Activated CD4-positive, alpha-beta T cell treated with anti-CD3 and anti-CD28 coated beads, Interleukin-2, amount 10 ng/mL, durations not matched to agents 7 days and 5 days (primary cell): Measurements from ENCODE around the gene CERCAM. TPM values are rescaled to one million over a fixed set of nuclear protein-coding genes. Genes with fewer than 3 reads are reported as not detected.
"Not testable (repeated sequence)": the region's sequence is repeated elsewhere in the genome, so short reads cannot be mapped to it uniquely, and the experiment has no call there.

Experiments used
- CTCF ChIA-PET: fragments of 350-600 bp; sonication (Branson Sonifier 250); formaldehyde crosslinking; loops from one replicate; lab custom pipeline; 2021; ENCODE audit warnings: antibody characterized with exemption; lab: Charles Lee
- POLR2A ChIA-PET: fragments of 350-600 bp; sonication (Branson Sonifier 250); formaldehyde crosslinking; loops from one replicate; lab custom pipeline; 2021; ENCODE audit warnings: antibody characterized with exemption; lab: Charles Lee
- DNase-seq: peaks from one replicate; pipeline ENCODE4 v3.0.0-alpha.2; 2020
- H3K27ac Mint-ChIP-seq: one replicate; pipeline ENCODE4 v1.8.0; 2021; ENCODE audit warnings: mild to moderate bottlenecking, moderate library complexity, mixed read lengths
- H3K27me3 Mint-ChIP-seq: one replicate; pipeline ENCODE4 v1.8.0; 2021; ENCODE audit warnings: mixed read lengths
- H3K36me3 Mint-ChIP-seq: one replicate; pipeline ENCODE4 v1.8.0; 2021; ENCODE audit warnings: low read depth, mixed read lengths
- H3K4me1 Mint-ChIP-seq: one replicate; pipeline ENCODE4 v1.8.0; 2021; ENCODE audit warnings: mixed read lengths
- H3K4me3 Mint-ChIP-seq: one replicate; pipeline ENCODE4 v1.8.0; 2021; ENCODE audit warnings: mild to moderate bottlenecking, moderate library complexity, mixed read lengths
- H3K9me3 Mint-ChIP-seq: one replicate; pipeline ENCODE4 v1.8.0; 2021; ENCODE audit warnings: mixed read lengths
- total RNA-seq, 2 experiments: library from RNA; stranded (reverse); gene quantifications; one replicate each; pipeline ENCODE4 v1.2.3, GENCODE V29; 2021

CERCAM gene
- total RNA-seq, 2 experiments from 2014 or later: 0.17 to 0.37 TPM

DNA sequence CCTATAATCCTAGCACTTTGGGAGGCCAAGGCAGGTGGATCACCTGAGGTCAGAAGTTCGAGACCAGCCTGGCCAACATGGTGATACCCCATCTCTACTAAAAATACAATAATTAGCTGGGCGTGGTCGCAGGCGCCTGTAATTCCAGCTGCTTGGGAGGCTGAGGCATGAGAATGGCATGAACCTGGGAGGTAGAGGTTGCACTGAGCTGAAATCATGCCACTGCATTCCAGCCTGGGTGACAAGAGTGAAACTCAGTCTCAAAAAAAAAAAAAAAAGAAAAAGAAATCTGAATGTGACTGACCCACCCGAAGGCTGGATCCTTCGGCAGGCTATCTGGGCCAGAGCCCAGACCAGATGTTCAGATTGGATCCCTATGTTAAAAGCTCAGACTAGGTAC lies 2.7 kb downstream of the CERCAM start:
- H3K4me3 Mint-ChIP-seq, POLR2A ChIA-PET: not testable (repeated sequence)

DNA sequence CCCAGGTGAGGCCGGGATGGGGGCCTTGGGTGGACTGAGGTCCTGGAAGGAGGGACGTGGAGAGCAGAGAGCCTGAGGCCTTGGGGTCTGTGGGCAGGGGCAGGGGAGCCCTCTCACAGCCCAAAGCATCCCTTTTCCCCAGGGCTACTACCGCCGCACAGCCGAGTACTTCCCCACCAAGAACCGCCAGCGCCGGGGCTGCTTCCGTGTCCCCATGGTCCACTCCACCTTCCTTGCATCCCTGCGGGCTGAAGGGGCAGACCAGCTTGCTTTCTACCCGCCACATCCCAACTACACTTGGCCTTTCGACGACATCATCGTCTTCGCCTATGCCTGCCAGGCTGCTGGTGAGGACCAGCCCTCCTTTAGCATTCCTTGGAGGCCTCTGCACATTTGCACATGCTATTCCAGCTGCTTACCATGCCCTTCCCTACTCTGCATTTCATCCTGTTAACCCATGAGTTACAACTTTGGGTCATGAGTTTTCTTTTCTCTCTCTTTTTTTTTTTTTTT lies 3.7 kb downstream of the CERCAM start:
- H3K27ac Mint-ChIP-seq: no peak overlapping the region
- H3K4me3 Mint-ChIP-seq: no peak overlapping the region
- H3K27me3 Mint-ChIP-seq: peaks cover 17% of the 10 kb centered on the region
- H3K36me3 Mint-ChIP-seq: no peaks in the 10 kb centered on the region
- ChIA-PET POLR2A (no interaction called here), CTCF (interaction anchor here (0.6 to 2.4 kb wide), 4 partner anchors 15 to 260 kb away, joined by 3 to 7 read pairs (median 5); no protein-coding TSS in a partner anchor)
- DNase-seq: no peak
- H3K4me1 Mint-ChIP-seq: peaks cover 6% of the 10 kb centered on the region
- H3K9me3 Mint-ChIP-seq: no peaks in the 10 kb centered on the region

More for the DNA sequence above, 2.7 kb downstream of the CERCAM start:
- not testable (repeated sequence) for H3K9me3 Mint-ChIP-seq, H3K4me1 Mint-ChIP-seq, DNase-seq, H3K27ac Mint-ChIP-seq, H3K36me3 Mint-ChIP-seq
- CTCF ChIA-PET: interaction anchor here (0.8 to 2.4 kb wide), 5 partner anchors 12 to 20 kb away, joined by 3 to 7 read pairs (median 3); no protein-coding TSS in a partner anchor
- H3K27me3 Mint-ChIP-seq: peaks cover 24% of the 10 kb centered on the region

DNA sequence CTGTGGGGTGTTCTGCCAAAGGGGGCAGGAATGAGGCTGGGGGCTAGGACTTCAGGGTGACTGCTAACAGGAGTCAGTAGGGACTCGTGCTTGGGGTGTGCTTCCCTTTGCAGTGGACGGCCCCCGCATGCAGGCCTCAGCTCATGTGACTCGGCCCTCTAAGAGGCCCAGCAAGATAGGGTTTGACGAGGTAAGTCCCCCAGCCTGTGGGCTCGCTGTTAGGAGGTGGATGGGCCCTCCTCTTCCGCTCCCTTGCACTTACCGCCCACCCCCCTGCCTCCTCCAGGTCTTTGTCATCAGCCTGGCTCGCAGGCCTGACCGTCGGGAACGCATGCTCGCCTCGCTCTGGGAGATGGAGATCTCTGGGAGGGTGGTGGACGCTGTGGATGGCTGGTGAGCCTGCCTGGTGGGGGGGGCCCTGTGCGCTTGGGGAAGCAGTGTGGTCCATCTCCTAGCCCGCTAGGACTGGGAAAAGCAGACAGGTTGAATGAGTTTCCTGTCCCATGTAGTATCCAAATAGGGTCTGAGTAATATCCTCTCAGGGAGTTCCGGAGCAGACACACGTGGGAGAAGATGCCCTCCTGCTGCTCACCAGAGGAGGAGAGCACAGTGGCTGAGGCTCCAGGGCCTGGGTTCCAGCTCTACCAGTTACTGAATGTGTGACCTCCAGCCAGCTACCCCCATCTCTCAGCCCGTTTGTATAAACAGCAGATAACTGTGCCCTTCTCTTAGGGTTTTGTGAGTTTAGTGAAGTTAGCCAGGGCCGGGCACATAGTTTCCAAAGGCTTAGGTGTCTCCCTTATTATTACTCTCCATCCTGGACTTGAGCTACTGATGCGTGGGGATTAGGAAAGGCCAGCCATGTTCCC lies 8.2 kb downstream of the CERCAM start:
- ChIA-PET CTCF (interaction anchor here (0.7 to 1.4 kb wide), 5 partner anchors 9 to 931 kb away, joined by 3 to 5 read pairs (median 3); partner anchors contain the start of gene CERCAM), POLR2A (interaction anchor here (0.6 kb wide), 1 partner anchor 10 kb away, joined by 6 read pairs; no protein-coding TSS in a partner anchor)
- H3K9me3 Mint-ChIP-seq: no peaks in the 10 kb centered on the region
- no peaks in the 10 kb centered on the region for H3K36me3 Mint-ChIP-seq
- peaks cover 3% of the 10 kb centered on the region for H3K27me3 Mint-ChIP-seq
- H3K4me3 Mint-ChIP-seq: no peak overlapping the region
- no peaks in the 10 kb centered on the region for H3K4me1 Mint-ChIP-seq
- DNase-seq: no peak
- H3K27ac Mint-ChIP-seq: no peak overlapping the region

DNA sequence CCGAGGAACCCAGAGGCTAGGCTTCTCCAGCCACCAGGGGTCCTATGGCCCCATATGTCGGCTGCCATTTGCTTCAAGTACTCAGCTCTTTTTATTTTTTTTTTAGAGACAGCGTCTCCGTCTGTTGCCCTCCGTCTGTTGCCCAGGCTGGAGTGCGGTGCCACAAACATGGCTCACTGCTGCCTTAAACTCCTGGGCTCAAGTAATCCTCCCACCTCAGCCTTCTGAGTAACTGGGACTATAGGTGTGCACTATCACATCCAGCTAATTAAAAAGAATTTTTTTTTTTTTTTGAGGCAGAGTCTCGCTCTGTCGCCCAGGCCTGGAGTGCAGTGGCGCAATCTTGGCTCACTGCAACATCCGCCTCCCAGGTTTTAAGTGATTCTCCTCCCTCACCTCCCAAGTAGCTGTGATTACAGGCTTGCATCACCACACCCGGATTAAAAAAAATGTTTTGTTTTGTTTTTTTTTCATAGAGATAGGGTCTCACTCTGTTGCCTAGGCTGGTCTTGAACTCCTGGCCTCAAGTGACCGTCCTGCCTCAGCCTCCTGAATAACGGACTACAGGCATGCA lies 8.9 kb downstream of the CERCAM start:
- Mint-ChIP-seq H3K9me3 (no peaks in the 10 kb centered on the region), H3K27ac (no peak overlapping the region), H3K4me3 (no peak overlapping the region), H3K27me3 (peaks cover 3% of the 10 kb centered on the region), H3K4me1 (no peaks in the 10 kb centered on the region), H3K36me3 (no peaks in the 10 kb centered on the region)
- no peak for DNase-seq
- ChIA-PET POLR2A (interaction anchor here (0.6 kb wide), 1 partner anchor 11 kb away, joined by 6 read pairs; no protein-coding TSS in a partner anchor), CTCF (interaction anchor here (0.7 to 1.4 kb wide), 4 partner anchors 9 to 930 kb away, joined by 3 to 5 read pairs (median 4); partner anchors contain the start of gene CERCAM)

DNA sequence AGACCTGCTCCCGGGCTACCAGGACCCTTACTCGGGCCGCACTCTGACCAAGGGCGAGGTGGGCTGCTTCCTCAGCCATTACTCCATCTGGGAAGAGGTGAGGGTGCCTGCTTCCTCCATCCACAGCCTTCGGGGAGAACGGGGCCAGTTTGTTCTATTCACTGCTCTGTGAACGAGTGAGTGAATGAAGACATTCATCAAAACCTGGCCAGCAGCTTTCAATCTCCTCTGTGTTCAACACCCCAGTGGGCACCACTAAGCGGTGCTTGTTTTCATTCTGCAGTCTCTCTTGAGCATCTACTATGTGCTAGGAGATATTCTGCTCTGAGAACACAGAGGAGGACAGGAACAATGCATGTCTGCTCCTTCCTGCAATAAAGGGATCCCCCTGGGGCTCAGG lies 10.6 kb downstream of the CERCAM start:
- ChIA-PET POLR2A (no interaction called here), CTCF (no interaction called here)
- Mint-ChIP-seq H3K27me3 (peaks cover 3% of the 10 kb centered on the region), H3K4me1 (no peaks in the 10 kb centered on the region), H3K36me3 (no peaks in the 10 kb centered on the region), H3K27ac (no peak overlapping the region), H3K9me3 (no peaks in the 10 kb centered on the region), H3K4me3 (no peak overlapping the region)
- no peak for DNase-seq

DNA sequence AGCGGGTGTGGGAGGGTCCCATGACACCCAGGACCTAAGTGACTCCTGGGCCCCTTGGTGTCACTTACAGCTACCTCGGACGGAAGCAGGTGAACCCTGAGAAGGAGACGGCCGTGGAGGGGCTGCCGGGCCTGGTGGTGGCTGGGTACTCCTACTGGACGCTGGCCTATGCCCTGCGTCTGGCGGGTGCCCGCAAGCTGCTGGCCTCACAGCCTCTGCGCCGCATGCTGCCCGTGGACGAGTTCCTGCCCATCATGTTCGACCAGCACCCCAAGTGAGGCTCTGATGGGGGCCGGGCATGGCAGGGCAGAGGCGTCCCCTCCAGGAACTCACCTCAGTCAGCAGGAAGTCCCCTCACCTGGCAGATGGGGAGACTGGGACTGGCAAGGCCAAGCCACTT lies 13.7 kb downstream of the CERCAM start:
- Mint-ChIP-seq H3K27me3 (no peaks in the 10 kb centered on the region), H3K4me1 (peaks cover 9% of the 10 kb centered on the region), H3K36me3 (no peaks in the 10 kb centered on the region), H3K9me3 (no peaks in the 10 kb centered on the region), H3K4me3 (no peak overlapping the region), H3K27ac (no peak overlapping the region)
- DNase-seq: no peak
- ChIA-PET POLR2A (no interaction called here), CTCF (interaction anchor here (0.8 to 1.5 kb wide), 2 partner anchors 14 to 72 kb away, joined by 4 read pairs; no protein-coding TSS in a partner anchor)

DNA sequence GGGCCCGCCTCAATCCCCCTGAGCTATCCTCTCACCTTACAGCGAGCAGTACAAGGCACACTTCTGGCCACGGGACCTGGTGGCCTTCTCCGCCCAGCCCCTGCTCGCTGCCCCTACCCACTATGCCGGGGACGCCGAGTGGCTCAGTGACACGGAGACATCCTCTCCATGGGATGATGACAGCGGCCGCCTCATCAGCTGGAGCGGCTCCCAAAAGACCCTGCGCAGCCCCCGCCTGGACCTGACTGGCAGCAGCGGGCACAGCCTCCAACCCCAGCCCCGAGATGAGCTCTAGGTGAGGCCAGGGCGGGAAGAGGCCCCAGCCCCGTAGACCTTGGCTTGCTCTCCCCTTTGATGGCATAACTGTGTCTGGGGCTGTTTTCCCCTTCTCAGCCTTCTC lies 15.0 kb downstream of the CERCAM start:
- no peak overlapping the region for H3K27ac Mint-ChIP-seq
- POLR2A ChIA-PET: no interaction called here
- CTCF ChIA-PET: interaction anchor here (1.0 to 1.1 kb wide), 2 partner anchors 12 to 52 kb away, joined by 3 read pairs; no protein-coding TSS in a partner anchor

DNA sequence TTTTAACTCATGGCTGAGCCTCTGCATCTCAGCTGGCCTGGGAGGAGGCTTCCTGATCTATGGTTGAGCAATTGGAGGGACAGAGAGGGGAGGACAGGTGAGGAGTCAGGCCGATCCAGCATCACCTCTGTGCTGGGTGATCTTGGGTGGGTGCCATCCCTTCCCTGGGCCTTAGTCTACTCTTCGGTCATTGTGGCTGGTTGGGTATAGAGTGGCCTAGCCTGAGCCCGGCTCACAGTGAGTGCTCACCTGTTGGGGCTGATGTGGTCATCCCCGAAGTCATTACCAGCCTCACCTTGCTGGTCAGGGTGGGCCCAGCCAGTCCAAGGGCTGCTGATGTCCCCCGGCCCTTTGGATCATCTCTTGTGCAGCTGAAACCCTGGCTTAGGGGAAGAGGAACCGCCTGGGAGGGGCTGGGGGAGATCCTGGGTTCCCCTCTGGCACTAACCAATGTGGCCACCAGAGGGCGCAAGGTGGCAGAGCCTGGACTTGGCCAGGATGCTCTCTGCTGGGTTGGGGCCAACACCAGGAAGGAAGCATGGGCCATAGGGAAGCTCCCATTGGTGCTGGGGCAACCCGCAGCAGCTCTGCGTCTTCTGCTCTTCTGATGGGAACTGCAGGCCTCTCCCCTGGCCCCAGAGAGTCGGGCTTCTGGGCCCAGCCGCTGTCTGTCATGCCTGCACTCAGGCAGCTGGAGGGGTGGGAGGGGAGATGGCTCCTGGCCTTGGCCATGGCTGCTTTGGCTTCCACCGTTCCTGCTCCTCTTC lies 17.9 kb downstream of the CERCAM start:
- ChIA-PET CTCF (interaction anchor here (0.6 to 2.5 kb wide), 14 partner anchors 9 to 439 kb away, joined by 3 to 11 read pairs (median 4); partner anchors contain the start of gene ODF2), POLR2A (no interaction called here)
- H3K27me3 Mint-ChIP-seq: no peaks in the 10 kb centered on the region
- H3K4me1 Mint-ChIP-seq: peaks cover 9% of the 10 kb centered on the region
- H3K27ac Mint-ChIP-seq: no peak overlapping the region
- no peaks in the 10 kb centered on the region for H3K9me3 Mint-ChIP-seq
- DNase-seq: peak; percentile 87
- H3K36me3 Mint-ChIP-seq: no peaks in the 10 kb centered on the region
- no peak overlapping the region for H3K4me3 Mint-ChIP-seq

More for the DNA sequence above, 15.0 kb downstream of the CERCAM start:
- Mint-ChIP-seq H3K36me3 (no peaks in the 10 kb centered on the region), H3K9me3 (no peaks in the 10 kb centered on the region), H3K4me3 (no peak overlapping the region), H3K4me1 (peaks cover 9% of the 10 kb centered on the region), H3K27me3 (no peaks in the 10 kb centered on the region)
- no peak for DNase-seq

DNA sequence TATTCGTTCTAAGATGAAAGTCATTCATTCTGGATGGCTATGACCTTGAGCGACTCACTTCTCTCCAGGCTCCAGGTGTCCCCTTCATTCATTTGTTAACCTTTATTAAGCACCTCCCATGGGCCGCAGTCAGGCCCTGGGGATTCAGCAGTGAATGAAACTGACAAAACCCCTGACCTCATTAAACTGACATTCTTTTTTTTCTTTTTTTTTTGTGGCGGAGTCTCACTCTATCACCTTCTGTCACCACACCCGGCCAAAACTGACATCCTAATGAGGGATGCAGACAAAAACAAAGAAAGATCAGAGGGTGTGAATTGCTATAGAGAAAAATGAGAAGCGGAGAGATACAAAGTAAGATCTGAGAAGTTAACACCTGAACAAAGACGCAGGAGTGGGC lies 18.6 kb downstream of the CERCAM start:
- DNase-seq: no peak
- H3K27ac Mint-ChIP-seq: no peak overlapping the region
- H3K36me3 Mint-ChIP-seq: no peaks in the 10 kb centered on the region
- no peak overlapping the region for H3K4me3 Mint-ChIP-seq
- POLR2A ChIA-PET: no interaction called here
- H3K9me3 Mint-ChIP-seq: no peaks in the 10 kb centered on the region
- CTCF ChIA-PET: interaction anchor here (0.6 to 2.5 kb wide), 10 partner anchors 8 to 438 kb away, joined by 3 to 11 read pairs (median 4); partner anchors contain the start of gene ODF2
- H3K27me3 Mint-ChIP-seq: no peaks in the 10 kb centered on the region
- H3K4me1 Mint-ChIP-seq: peaks cover 9% of the 10 kb centered on the region

DNA sequence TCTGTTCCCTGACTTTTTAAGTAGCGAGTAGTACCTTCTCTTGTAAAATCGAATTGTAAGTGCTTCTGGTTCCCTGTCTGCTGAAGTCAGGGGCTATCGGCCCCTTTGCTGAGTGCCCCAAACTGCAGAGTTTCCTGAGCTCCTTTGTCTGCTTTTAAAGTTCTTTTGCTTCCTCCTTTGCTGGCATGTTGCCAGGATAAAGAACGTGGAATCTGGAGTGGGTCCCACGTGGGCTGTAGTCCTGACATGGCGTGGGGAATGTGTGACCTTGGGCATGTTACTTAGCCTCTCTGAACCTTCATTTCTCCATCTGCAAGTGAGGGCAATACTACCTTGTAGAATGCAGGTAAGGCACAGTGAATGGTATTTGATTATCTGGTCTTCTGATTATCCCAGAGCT lies 21.5 kb downstream of the CERCAM start:
- POLR2A ChIA-PET: no interaction called here
- Mint-ChIP-seq H3K27me3 (no peaks in the 10 kb centered on the region), H3K4me3 (no peak overlapping the region), H3K9me3 (no peaks in the 10 kb centered on the region), H3K4me1 (peaks cover 9% of the 10 kb centered on the region), H3K27ac (no peak overlapping the region), H3K36me3 (no peaks in the 10 kb centered on the region)
- DNase-seq: no peak
- CTCF ChIA-PET: interaction anchor here (1.0 to 1.5 kb wide), 4 partner anchors 19 to 251 kb away, joined by 3 to 4 read pairs (median 3); no protein-coding TSS in a partner anchor

DNA sequence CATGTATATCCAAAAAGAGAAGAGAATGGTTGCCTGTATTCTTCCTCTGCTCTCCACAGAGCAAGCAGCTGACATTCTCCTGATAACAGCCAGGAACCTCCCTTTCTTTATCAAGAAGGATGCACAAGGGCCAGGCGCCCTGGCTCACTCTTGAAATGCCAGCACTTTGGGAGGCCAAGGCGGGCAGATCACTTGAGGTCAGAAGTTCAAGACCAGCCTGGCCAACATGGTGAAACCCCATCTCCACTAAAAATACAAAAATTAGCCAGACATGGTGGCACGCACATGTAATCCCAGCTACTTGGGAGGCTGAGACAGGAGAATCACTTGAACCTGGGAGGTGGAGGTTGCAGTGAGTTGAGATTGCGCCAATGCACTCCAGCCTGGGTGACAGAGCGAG lies 25.8 kb downstream of the CERCAM start:
- H3K36me3 Mint-ChIP-seq, DNase-seq: not testable (repeated sequence)

DNA sequence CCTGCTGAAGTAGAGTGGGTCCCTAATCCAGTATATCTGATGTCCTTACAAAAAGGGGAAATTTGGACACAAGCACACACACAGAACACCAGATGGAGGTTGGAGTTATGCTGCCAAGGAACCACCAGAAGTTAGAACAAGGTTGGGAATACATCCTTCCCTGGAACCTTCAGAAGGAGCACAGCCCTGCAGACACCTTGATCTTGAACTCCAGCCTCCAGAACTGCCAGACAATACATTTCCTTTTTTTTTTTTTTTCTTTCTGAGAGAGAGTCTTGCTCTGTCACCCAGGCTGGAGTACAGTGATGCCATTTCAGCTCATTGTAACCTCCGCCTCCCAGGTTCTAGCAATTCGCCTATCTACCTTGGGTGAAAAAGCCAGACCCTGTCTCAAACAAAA lies 28.1 kb downstream of the CERCAM start:
- Mint-ChIP-seq H3K4me1 (no peaks in the 10 kb centered on the region), H3K4me3 (no peak overlapping the region), H3K27ac (no peak overlapping the region), H3K27me3 (peaks cover 2% of the 10 kb centered on the region), H3K36me3 (no peaks in the 10 kb centered on the region), H3K9me3 (no peaks in the 10 kb centered on the region)
- no peak for DNase-seq
- CTCF ChIA-PET: interaction anchor here (1.6 to 2.8 kb wide), 2 partner anchors 10 to 87 kb away, joined by 3 to 11 read pairs; no protein-coding TSS in a partner anchor
- POLR2A ChIA-PET: no interaction called here

More for the DNA sequence above, 25.8 kb downstream of the CERCAM start:
- H3K27ac Mint-ChIP-seq, H3K4me1 Mint-ChIP-seq, H3K9me3 Mint-ChIP-seq, H3K27me3 Mint-ChIP-seq, POLR2A ChIA-PET, H3K4me3 Mint-ChIP-seq: not testable (repeated sequence)
- CTCF ChIA-PET: interaction anchor here (1.7 to 2.8 kb wide), 2 partner anchors 8 to 26 kb away, joined by 3 to 11 read pairs; no protein-coding TSS in a partner anchor
